ENCODE measurements around the gene DPF3.

The DPF3 gene

GRCh38 chr14:72796935-72797334 is 97.0 kb downstream of the DPF3 start:
- Histone ChIP-seq H3K9me3 (replicated peaks; ENCODE audit: insufficient read depth, low read length) (no peaks in the 10 kb centered on the region), H3K36me3 (replicated peaks; ENCODE audit: insufficient read depth, low read length) (no peaks in the 10 kb centered on the region; the same call in 1 of the 2 replicates), H2AFZ (ENCODE audit: low read length) (no peak overlapping the region), H3K4me1 (ENCODE audit: low read length) (no peaks in the 10 kb centered on the region), H3K27me3 (replicated peaks; ENCODE audit: insufficient read depth, low read length) (no peaks in the 10 kb centered on the region), H3K79me2 (ENCODE audit: low read length) (peaks cover 82% of the 10 kb centered on the region), H3K9ac (ENCODE audit: low read length) (no peak overlapping the region), H3K4me2 (ENCODE audit: low read depth, low read length) (no peak overlapping the region), H3K9me2 (replicated peaks; ENCODE audit: insufficient read depth, low read length) (no peaks in the 10 kb centered on the region), H3K27ac (ENCODE audit: low read length) (no peak overlapping the region), H3F3A (ENCODE audit: insufficient read depth, low read length) (no peaks in the 10 kb centered on the region), H4K20me1 (ENCODE audit: insufficient read depth, low read length) (no peaks in the 10 kb centered on the region), H3K4me3 (ENCODE audit: low read length) (no peak overlapping the region)
- no peak for TF ChIP-seq EZH2 (optimal IDR thresholded peaks at IDR 0.05; ENCODE audit: low read depth, low read length)
- no peak for DNase-seq

GRCh38 chr14:72793156-72793939 is 100.6 kb downstream of the DPF3 start:
- DNase-seq, result no peak
- Histone ChIP-seq H3K79me2 (ENCODE audit: low read length) (peaks cover 85% of the 10 kb centered on the region), H3K27ac (ENCODE audit: low read length) (no peak overlapping the region), H3K9me3 (replicated peaks; ENCODE audit: insufficient read depth, low read length) (no peaks in the 10 kb centered on the region), H3K4me2 (ENCODE audit: low read depth, low read length) (no peak overlapping the region), H3K36me3 (replicated peaks; ENCODE audit: insufficient read depth, low read length) (no peaks in the 10 kb centered on the region), H3K4me1 (ENCODE audit: low read length) (no peaks in the 10 kb centered on the region), H3K4me3 (ENCODE audit: low read length) (no peak overlapping the region), H2AFZ (ENCODE audit: low read length) (no peak overlapping the region), H3F3A (ENCODE audit: insufficient read depth, low read length) (no peaks in the 10 kb centered on the region), H3K9me2 (replicated peaks; ENCODE audit: insufficient read depth, low read length) (no peaks in the 10 kb centered on the region), H3K9ac (ENCODE audit: low read length) (no peak overlapping the region), H4K20me1 (ENCODE audit: insufficient read depth, low read length) (no peaks in the 10 kb centered on the region), H3K27me3 (replicated peaks; ENCODE audit: insufficient read depth, low read length) (no peaks in the 10 kb centered on the region)
- TF ChIP-seq CTCF (IDR thresholded peaks at IDR 0.05; ENCODE audit: low read length), result no peak
- TF ChIP-seq EZH2 (optimal IDR thresholded peaks at IDR 0.05; ENCODE audit: low read depth, low read length), result no peak
- no peak for TF ChIP-seq EZH2phosphoT487 (IDR thresholded peaks at IDR 0.05; ENCODE audit: low read length)

- Histone ChIP-seq H4K20me1 (ENCODE audit: insufficient read depth, low read length) (no peaks in the 10 kb centered on the region), H3K4me3 (ENCODE audit: low read length) (no peak overlapping the region), H3K9me3 (replicated peaks; ENCODE audit: insufficient read depth, low read length) (no peaks in the 10 kb centered on the region), H3K79me2 (ENCODE audit: low read length) (peaks cover 87% of the 10 kb centered on the region), H3K9me2 (replicated peaks; ENCODE audit: insufficient read depth, low read length) (no peaks in the 10 kb centered on the region), H2AFZ (ENCODE audit: low read length) (no peak overlapping the region), H3K4me1 (ENCODE audit: low read length) (no peaks in the 10 kb centered on the region), H3K27me3 (replicated peaks; ENCODE audit: insufficient read depth, low read length) (no peaks in the 10 kb centered on the region), H3F3A (ENCODE audit: insufficient read depth, low read length) (no peaks in the 10 kb centered on the region), H3K27ac (ENCODE audit: low read length) (no peak overlapping the region), H3K9ac (ENCODE audit: low read length) (no peak overlapping the region), H3K4me2 (ENCODE audit: low read depth, low read length) (no peak overlapping the region), H3K36me3 (replicated peaks; ENCODE audit: insufficient read depth, low read length) (no peaks in the 10 kb centered on the region)
- TF ChIP-seq EZH2phosphoT487 (IDR thresholded peaks at IDR 0.05; ENCODE audit: low read length), result no peak
- TF ChIP-seq CTCF (IDR thresholded peaks at IDR 0.05; ENCODE audit: low read length), result no peak
- no peak for TF ChIP-seq EZH2 (optimal IDR thresholded peaks at IDR 0.05; ENCODE audit: low read depth, low read length)
- no peak for DNase-seq
Measured at GRCh38 chr14:72792051-72792788, 101.7 kb downstream of the DPF3 start.
